ENCODE results near the gene ZNF638.

Gene ZNF638, protein sequence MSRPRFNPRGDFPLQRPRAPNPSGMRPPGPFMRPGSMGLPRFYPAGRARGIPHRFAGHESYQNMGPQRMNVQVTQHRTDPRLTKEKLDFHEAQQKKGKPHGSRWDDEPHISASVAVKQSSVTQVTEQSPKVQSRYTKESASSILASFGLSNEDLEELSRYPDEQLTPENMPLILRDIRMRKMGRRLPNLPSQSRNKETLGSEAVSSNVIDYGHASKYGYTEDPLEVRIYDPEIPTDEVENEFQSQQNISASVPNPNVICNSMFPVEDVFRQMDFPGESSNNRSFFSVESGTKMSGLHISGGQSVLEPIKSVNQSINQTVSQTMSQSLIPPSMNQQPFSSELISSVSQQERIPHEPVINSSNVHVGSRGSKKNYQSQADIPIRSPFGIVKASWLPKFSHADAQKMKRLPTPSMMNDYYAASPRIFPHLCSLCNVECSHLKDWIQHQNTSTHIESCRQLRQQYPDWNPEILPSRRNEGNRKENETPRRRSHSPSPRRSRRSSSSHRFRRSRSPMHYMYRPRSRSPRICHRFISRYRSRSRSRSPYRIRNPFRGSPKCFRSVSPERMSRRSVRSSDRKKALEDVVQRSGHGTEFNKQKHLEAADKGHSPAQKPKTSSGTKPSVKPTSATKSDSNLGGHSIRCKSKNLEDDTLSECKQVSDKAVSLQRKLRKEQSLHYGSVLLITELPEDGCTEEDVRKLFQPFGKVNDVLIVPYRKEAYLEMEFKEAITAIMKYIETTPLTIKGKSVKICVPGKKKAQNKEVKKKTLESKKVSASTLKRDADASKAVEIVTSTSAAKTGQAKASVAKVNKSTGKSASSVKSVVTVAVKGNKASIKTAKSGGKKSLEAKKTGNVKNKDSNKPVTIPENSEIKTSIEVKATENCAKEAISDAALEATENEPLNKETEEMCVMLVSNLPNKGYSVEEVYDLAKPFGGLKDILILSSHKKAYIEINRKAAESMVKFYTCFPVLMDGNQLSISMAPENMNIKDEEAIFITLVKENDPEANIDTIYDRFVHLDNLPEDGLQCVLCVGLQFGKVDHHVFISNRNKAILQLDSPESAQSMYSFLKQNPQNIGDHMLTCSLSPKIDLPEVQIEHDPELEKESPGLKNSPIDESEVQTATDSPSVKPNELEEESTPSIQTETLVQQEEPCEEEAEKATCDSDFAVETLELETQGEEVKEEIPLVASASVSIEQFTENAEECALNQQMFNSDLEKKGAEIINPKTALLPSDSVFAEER (N-terminal part only)

GRCh38 chr2:71331581-71332434, at the start of gene ZNF638:
Gene ZNF638, plus strand, starts transcription at chr2:71331782. Its CDS starts 17,173 bp downstream, at chr2:71348955.
- DNase-seq: peak; percentile 94
- peaks cover 31% of the 10 kb centered on the region for H3K36me3 ChIP-seq
- no peaks in the 10 kb centered on the region for H3K9me3 ChIP-seq (ENCODE audit: severe bottlenecking)
- peak; percentile 83 for TF ChIP-seq CTCF (IDR thresholded peaks at IDR 0.05; ENCODE audit: low read depth, low read length)
- peak within 1 kb of the TSS; percentile 99 for H3K27ac ChIP-seq
- peak within 1 kb of the TSS; percentile 78 for H3K4me3 ChIP-seq (ENCODE audit: low read depth, low read length)
- no peaks in the 10 kb centered on the region for H3K27me3 ChIP-seq (ENCODE audit: insufficient read depth, low read depth, severe bottlenecking)

GRCh38 chr2:71281950-71282349, 49.6 kb upstream of the ZNF638 start:
- no peaks in the 10 kb centered on the region for H3K9me3 ChIP-seq (ENCODE audit: severe bottlenecking)
- no peaks in the 10 kb centered on the region for H3K27me3 ChIP-seq (ENCODE audit: insufficient read depth, low read depth, severe bottlenecking)
- no peak overlapping the region for H3K4me3 ChIP-seq (ENCODE audit: low read depth, low read length)
- no peak for DNase-seq
- no peak overlapping the region for H3K27ac ChIP-seq
- TF ChIP-seq CTCF (IDR thresholded peaks at IDR 0.05; ENCODE audit: low read depth, low read length): no peak
- no peaks in the 10 kb centered on the region for H3K36me3 ChIP-seq

- peak; percentile 50 for DNase-seq
- no peaks in the 10 kb centered on the region for H3K27me3 ChIP-seq (ENCODE audit: insufficient read depth, low read depth, severe bottlenecking)
- peak; percentile 53 for TF ChIP-seq CTCF (IDR thresholded peaks at IDR 0.05; ENCODE audit: low read depth, low read length)
These were observed 49.1 kb upstream of the ZNF638 start for GRCh38 chr2:71282493-71282892.

GRCh38 chr2:71283131-71283530, 48.5 kb upstream of the ZNF638 start:
- Histone ChIP-seq H3K36me3 (no peaks in the 10 kb centered on the region), H3K4me3 (ENCODE audit: low read depth, low read length) (no peak overlapping the region), H3K27me3 (ENCODE audit: insufficient read depth, low read depth, severe bottlenecking) (no peaks in the 10 kb centered on the region), H3K27ac (no peak overlapping the region), H3K9me3 (ENCODE audit: severe bottlenecking) (no peaks in the 10 kb centered on the region)
- DNase-seq: no peak
- no peak for TF ChIP-seq CTCF (IDR thresholded peaks at IDR 0.05; ENCODE audit: low read depth, low read length)

More at GRCh38 chr2:71282493-71282892, 49.1 kb upstream of the ZNF638 start:
- H3K9me3 ChIP-seq (ENCODE audit: severe bottlenecking): no peaks in the 10 kb centered on the region
- H3K4me3 ChIP-seq (ENCODE audit: low read depth, low read length): no peak overlapping the region
- no peaks in the 10 kb centered on the region for H3K36me3 ChIP-seq
- no peak overlapping the region for H3K27ac ChIP-seq

- no peak overlapping the region for H3K4me3 ChIP-seq (ENCODE audit: low read depth, low read length)
- no peak overlapping the region for H3K27ac ChIP-seq
- TF ChIP-seq CTCF (IDR thresholded peaks at IDR 0.05; ENCODE audit: low read depth, low read length): no peak
- H3K27me3 ChIP-seq (ENCODE audit: insufficient read depth, low read depth, severe bottlenecking): no peaks in the 10 kb centered on the region
- no peak for DNase-seq
- no peaks in the 10 kb centered on the region for H3K36me3 ChIP-seq
- H3K9me3 ChIP-seq (ENCODE audit: severe bottlenecking): no peaks in the 10 kb centered on the region
These were observed 45.9 kb upstream of the ZNF638 start for GRCh38 chr2:71285706-71286105.

All from WERI-Rb-1 (cell line).